Left renal pelvis (tissue), 4 donors: ENCODE results near the gene RASAL1. TPM values are rescaled to one million over a fixed set of nuclear protein-coding genes. Genes with fewer than 3 reads are reported as not detected.

ENCODE experiments used
- DNase-seq, 4 donors: peaks; one replicate each; pipeline ENCODE4 v3.0.0-alpha.2; 2013; ENCODE audit warnings: low read depth in 4 of 4, low spot score in 3 of 4
- polyA plus RNA-seq, 4 donors: library from polyadenylated mRNA; unstranded; fragments of 120-200 nt; gene quantifications; one replicate each; pipeline ENCODE4 v1.2.1, GENCODE V29; 2013; ENCODE audit not compliant: insufficient read length in 4 of 4

Gene RASAL1
- polyA plus RNA-seq, 4 donors: 0.16 to 15.4 (median 7.8) TPM

GRCh38 chr12:113099364-113099763 lies 36.2 kb downstream of the RASAL1 start:
- DNase-seq: no peak

- DNase-seq: peak in 3 of 4 donors; percentile 52 to 71 (median 60)
Observed at GRCh38 chr12:113098441-113099028, 37.0 kb downstream of the RASAL1 start.

- no peak for DNase-seq
Observed at GRCh38 chr12:113097716-113098440, 37.7 kb downstream of the RASAL1 start.

- DNase-seq: no peak
Observed at GRCh38 chr12:113096675-113097461, 38.7 kb downstream of the RASAL1 start.

GRCh38 chr12:113095405-113095804 lies 40.2 kb downstream of the RASAL1 start:
- no peak for DNase-seq

GRCh38 chr12:113094738-113095137 lies 40.8 kb downstream of the RASAL1 start:
- DNase-seq: no peak

GRCh38 chr12:113093409-113094101 lies 42.0 kb downstream of the RASAL1 start:
- DNase-seq: no peak

- DNase-seq: no peak
Observed at GRCh38 chr12:113092607-113093408, 42.8 kb downstream of the RASAL1 start.

GRCh38 chr12:113091506-113091905 lies 44.1 kb downstream of the RASAL1 start:
- DNase-seq: no peak

GRCh38 chr12:113090740-113091139 lies 44.8 kb downstream of the RASAL1 start:
- DNase-seq: no peak

GRCh38 chr12:113089839-113090238 lies 45.7 kb downstream of the RASAL1 start:
- DNase-seq: no peak

- DNase-seq: no peak
Observed at GRCh38 chr12:113088971-113089756, 46.4 kb downstream of the RASAL1 start.

- DNase-seq: no peak
Observed at GRCh38 chr12:113088037-113088436, 47.5 kb downstream of the RASAL1 start.

- DNase-seq: no peak
Observed at GRCh38 chr12:113087193-113087592, 48.4 kb downstream of the RASAL1 start.

GRCh38 chr12:113086249-113087164 lies 49.1 kb downstream of the RASAL1 start:
- DNase-seq: no peak

- DNase-seq: no peak
Observed at GRCh38 chr12:113083863-113084435, 51.6 kb downstream of the RASAL1 start.

GRCh38 chr12:113082486-113083148 lies 52.9 kb downstream of the RASAL1 start:
- DNase-seq: no peak
